GM12892 (cell line): ENCODE data around the gene TGFA.

Source experiments
- POLR2A ChIP-seq: IDR thresholded peaks from 2 replicates; pipeline ENCODE4 v1.6.1; 2011; ENCODE audit warnings: low read depth, low read length, control low read depth
- POLR2AphosphoS5 ChIP-seq: IDR thresholded peaks from 2 replicates; pipeline ENCODE4 v1.6.1; 2011; ENCODE audit warnings: low read depth, low read length, control low read depth
- TAF1 ChIP-seq: IDR thresholded peaks from 2 replicates; pipeline ENCODE4 v1.6.1; 2011; ENCODE audit warnings: low read depth, mild to moderate bottlenecking, control low read depth, low read length, borderline replicate concordance

- no peak for TF ChIP-seq TAF1
- no peak for TF ChIP-seq POLR2A
- no peak for TF ChIP-seq POLR2AphosphoS5
Observed at GRCh38 chr2:70537840-70538239, 15.8 kb downstream of the TGFA start.
